ENCODE data around the gene MUC2. TPM values are rescaled to one million over a fixed set of nuclear protein-coding genes. Genes with fewer than 3 reads are reported as not detected.

MUC2 gene
- polyA plus RNA-seq, 3 donors, result not detected

GRCh38 chr11:1073261-1073724, 1.4 kb upstream of the MUC2 start:
- no peak overlapping the region for H3K27ac ChIP-seq (ENCODE audit: low read depth in 1 of 2, low read length in 2 of 2)
- Mint-ChIP-seq H3K27ac (no peak overlapping the region), H3K36me3 (no peaks in the 10 kb centered on the region), H3K4me3 (peak overlapping the region in 1 of 2 donors; percentile 7), H3K9me3 (no peaks in the 10 kb centered on the region), H3K27me3 (ENCODE audit: low read depth in 3 of 3) (peaks cover 0 to 8% (median 6%) of the 10 kb centered on the region in 3 donors), H3K4me1 (peaks cover 6% of the 10 kb centered on the region)
- H2AFZ ChIP-seq (ENCODE audit: insufficient read depth, low read depth, low read length, poor library complexity, severe bottlenecking), result peak overlapping the region; percentile 61
- WGBS (ENCODE audit: insufficient coverage), result 8% methylated on average over 11 of the region's 13 CpGs
- H3K79me2 ChIP-seq (ENCODE audit: insufficient read depth, low read length), result no peaks in the 10 kb centered on the region
- no peak for TF ChIP-seq CTCF (IDR thresholded peaks at IDR 0.05)
- H3K9ac ChIP-seq (ENCODE audit: insufficient read depth, low read length, poor library complexity, severe bottlenecking), result peak overlapping the region; percentile 27
- intact Hi-C loops (cut with micrococcal nuclease), result no loop called here
- H3K4me2 ChIP-seq (replicated peaks; ENCODE audit: extremely low read depth, low read length, poor library complexity, severe bottlenecking), result no peak overlapping the region
- no peaks in the 10 kb centered on the region for H4K20me1 ChIP-seq (ENCODE audit: insufficient read depth, low read length)
- no peaks in the 10 kb centered on the region for H3K36me3 ChIP-seq (replicated peaks in 1 of 2; ENCODE audit: control insufficient read depth in 1 of 2, insufficient read depth in 2 of 2, low read length in 2 of 2)
- H3K9me3 ChIP-seq (replicated peaks in 1 of 2; ENCODE audit: control insufficient read depth in 1 of 2, insufficient read depth in 1 of 2, low read length in 2 of 2), result peaks cover 0 to 9% of the 10 kb centered on the region in 2 donors
- no peak overlapping the region for H3K4me3 ChIP-seq (replicated peaks in 1 of 3; ENCODE audit: low read depth in 2 of 3, low read length in 3 of 3)
- DNase-seq, result peak in 1 of 3 donors; percentile 17
- H3K4me1 ChIP-seq (ENCODE audit: control insufficient read depth in 1 of 2, insufficient read depth in 2 of 2, low read length in 2 of 2), result peaks cover 7 to 10% of the 10 kb centered on the region in 2 donors
- H3K27me3 ChIP-seq (ENCODE audit: control insufficient read depth in 2 of 2, insufficient read depth in 2 of 2, low read length in 2 of 2), result no peaks in the 10 kb centered on the region

- peaks cover 7 to 10% of the 10 kb centered on the region in 2 donors for H3K4me1 ChIP-seq (ENCODE audit: control insufficient read depth in 1 of 2, insufficient read depth in 2 of 2, low read length in 2 of 2)
- Mint-ChIP-seq H3K4me1 (peaks cover 6% of the 10 kb centered on the region), H3K27me3 (ENCODE audit: low read depth in 3 of 3) (peaks cover 0 to 6% (median 5%) of the 10 kb centered on the region in 3 donors)
Measured at GRCh38 chr11:1073851-1074243, 827 bp upstream of the MUC2 start.

More at GRCh38 chr11:1073851-1074243, 827 bp upstream of the MUC2 start:
- intact Hi-C loops (cut with micrococcal nuclease), result no loop called here
- no peak overlapping the region for H3K4me2 ChIP-seq (replicated peaks; ENCODE audit: extremely low read depth, low read length, poor library complexity, severe bottlenecking)
- no peak overlapping the region for H3K4me3 Mint-ChIP-seq
- WGBS (ENCODE audit: insufficient coverage), result 96% methylated on average over 11 of the region's 11 CpGs
- no peak overlapping the region for H3K9ac ChIP-seq (ENCODE audit: insufficient read depth, low read length, poor library complexity, severe bottlenecking)
- H3K36me3 Mint-ChIP-seq, result no peaks in the 10 kb centered on the region
- H3K27me3 ChIP-seq (ENCODE audit: control insufficient read depth in 2 of 2, insufficient read depth in 2 of 2, low read length in 2 of 2), result no peaks in the 10 kb centered on the region
- H4K20me1 ChIP-seq (ENCODE audit: insufficient read depth, low read length), result no peaks in the 10 kb centered on the region
- H3K27ac Mint-ChIP-seq, result no peak overlapping the region
- H3K9me3 ChIP-seq (replicated peaks in 1 of 2; ENCODE audit: control insufficient read depth in 1 of 2, insufficient read depth in 1 of 2, low read length in 2 of 2), result peaks cover 0 to 12% of the 10 kb centered on the region in 2 donors
- no peak overlapping the region for H3K27ac ChIP-seq (ENCODE audit: low read depth in 1 of 2, low read length in 2 of 2)
- TF ChIP-seq CTCF (IDR thresholded peaks at IDR 0.05), result no peak
- H2AFZ ChIP-seq (ENCODE audit: insufficient read depth, low read depth, low read length, poor library complexity, severe bottlenecking), result no peak overlapping the region
- H3K4me3 ChIP-seq (replicated peaks in 1 of 3; ENCODE audit: low read depth in 2 of 3, low read length in 3 of 3), result no peak overlapping the region
- no peaks in the 10 kb centered on the region for H3K79me2 ChIP-seq (ENCODE audit: insufficient read depth, low read length)
- no peaks in the 10 kb centered on the region for H3K9me3 Mint-ChIP-seq
- DNase-seq, result no peak
- no peaks in the 10 kb centered on the region for H3K36me3 ChIP-seq (replicated peaks in 1 of 2; ENCODE audit: control insufficient read depth in 1 of 2, insufficient read depth in 2 of 2, low read length in 2 of 2)

Data from CD14-positive monocyte (primary cell).